NCI-H2227 (cell line): Measurements from ENCODE around the gene SLC17A9.
A peak's percentile ranks its signal among the peaks of the same experiment; 100 is the strongest.

Experiments
- DNase-seq: peaks from one replicate; lab custom pipeline; 2025; ENCODE audit not compliant: unreplicated experiment; lab: John Stamatoyannopoulos, UW

The SLC17A9 gene

GRCh38 chr20:62937268-62938104, 15.0 kb upstream of the SLC17A9 start:
- peak; percentile 99 for DNase-seq

- peak; percentile 73 for DNase-seq
Observed at GRCh38 chr20:62938105-62938888, 14.2 kb upstream of the SLC17A9 start, which contains the start of gene GID8. Gene GID8, plus strand, starts transcription at chr20:62938147. Its CDS starts 3,356 bp downstream, at chr20:62941503.

- no peak for DNase-seq
Observed at GRCh38 chr20:62940875-62941274, 11.6 kb upstream of the SLC17A9 start.

- DNase-seq: no peak
Observed at GRCh38 chr20:62941792-62942191, 10.7 kb upstream of the SLC17A9 start.

GRCh38 chr20:62942456-62942855, 10.1 kb upstream of the SLC17A9 start:
- no peak for DNase-seq

GRCh38 chr20:62943396-62943795, 9.1 kb upstream of the SLC17A9 start:
- no peak for DNase-seq

GRCh38 chr20:62944184-62944583, 8.3 kb upstream of the SLC17A9 start:
- DNase-seq: no peak

GRCh38 chr20:62944746-62945145, 7.8 kb upstream of the SLC17A9 start:
- DNase-seq: no peak

GRCh38 chr20:62945771-62946339, 6.7 kb upstream of the SLC17A9 start:
- no peak for DNase-seq

GRCh38 chr20:62946918-62947317, 5.6 kb upstream of the SLC17A9 start:
- no peak for DNase-seq

- DNase-seq: no peak
Observed at GRCh38 chr20:62947532-62948300, 4.8 kb upstream of the SLC17A9 start.

- DNase-seq: no peak
Observed at GRCh38 chr20:62949153-62949821, 3.2 kb upstream of the SLC17A9 start.

GRCh38 chr20:62949962-62950361, 2.5 kb upstream of the SLC17A9 start:
- no peak for DNase-seq

GRCh38 chr20:62950741-62951140, 1.8 kb upstream of the SLC17A9 start:
- DNase-seq: no peak

- no peak for DNase-seq
Observed at GRCh38 chr20:62951143-62951895, 1.2 kb upstream of the SLC17A9 start.

- DNase-seq: no peak
Observed at GRCh38 chr20:62951896-62952372, 575 bp upstream of the SLC17A9 start.

- no peak for DNase-seq
Observed at GRCh38 chr20:62952968-62953838, 694 bp downstream of the SLC17A9 start.

- peak; percentile 84 for DNase-seq
Observed at GRCh38 chr20:62953839-62954703, 1.6 kb downstream of the SLC17A9 start.
